GM12872 (cell line): ENCODE measurements around the gene KISS1.

Experiments used
- TF ChIP-seq, protein P1 (sequence below): IDR thresholded peaks from 3 replicates; pipeline ENCODE4 v1.5.1; 2011; ENCODE audit warnings: low read depth, mild to moderate bottlenecking, low read length, moderate library complexity; ENCODE audit not compliant: insufficient read depth

The KISS1 gene

DNA sequence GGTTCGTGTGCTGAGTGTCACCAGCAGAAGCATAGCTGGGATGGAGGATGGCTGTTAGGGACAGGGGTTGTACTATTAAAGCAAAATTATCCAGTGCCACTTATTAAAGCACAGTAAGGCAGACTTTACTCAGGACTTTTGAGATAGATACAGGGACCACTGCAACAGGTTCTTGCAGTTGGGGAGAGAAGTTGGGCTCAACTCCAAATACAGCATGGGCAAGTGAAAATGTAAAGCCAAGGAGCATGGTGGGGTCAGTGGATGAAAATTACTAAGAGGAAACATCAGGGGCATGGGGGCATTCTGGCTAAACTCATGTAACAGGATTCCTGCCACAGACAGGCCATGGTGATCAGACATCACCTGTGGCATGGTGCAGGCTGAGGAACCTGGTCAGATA, 15.2 kb downstream of the KISS1 start:
- TF ChIP-seq, protein P1, sequence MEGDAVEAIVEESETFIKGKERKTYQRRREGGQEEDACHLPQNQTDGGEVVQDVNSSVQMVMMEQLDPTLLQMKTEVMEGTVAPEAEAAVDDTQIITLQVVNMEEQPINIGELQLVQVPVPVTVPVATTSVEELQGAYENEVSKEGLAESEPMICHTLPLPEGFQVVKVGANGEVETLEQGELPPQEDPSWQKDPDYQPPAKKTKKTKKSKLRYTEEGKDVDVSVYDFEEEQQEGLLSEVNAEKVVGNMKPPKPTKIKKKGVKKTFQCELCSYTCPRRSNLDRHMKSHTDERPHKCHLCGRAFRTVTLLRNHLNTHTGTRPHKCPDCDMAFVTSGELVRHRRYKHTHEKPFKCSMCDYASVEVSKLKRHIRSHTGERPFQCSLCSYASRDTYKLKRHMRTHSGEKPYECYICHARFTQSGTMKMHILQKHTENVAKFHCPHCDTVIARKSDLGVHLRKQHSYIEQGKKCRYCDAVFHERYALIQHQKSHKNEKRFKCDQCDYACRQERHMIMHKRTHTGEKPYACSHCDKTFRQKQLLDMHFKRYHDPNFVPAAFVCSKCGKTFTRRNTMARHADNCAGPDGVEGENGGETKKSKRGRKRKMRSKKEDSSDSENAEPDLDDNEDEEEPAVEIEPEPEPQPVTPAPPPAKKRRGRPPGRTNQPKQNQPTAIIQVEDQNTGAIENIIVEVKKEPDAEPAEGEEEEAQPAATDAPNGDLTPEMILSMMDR = no peak

DNA sequence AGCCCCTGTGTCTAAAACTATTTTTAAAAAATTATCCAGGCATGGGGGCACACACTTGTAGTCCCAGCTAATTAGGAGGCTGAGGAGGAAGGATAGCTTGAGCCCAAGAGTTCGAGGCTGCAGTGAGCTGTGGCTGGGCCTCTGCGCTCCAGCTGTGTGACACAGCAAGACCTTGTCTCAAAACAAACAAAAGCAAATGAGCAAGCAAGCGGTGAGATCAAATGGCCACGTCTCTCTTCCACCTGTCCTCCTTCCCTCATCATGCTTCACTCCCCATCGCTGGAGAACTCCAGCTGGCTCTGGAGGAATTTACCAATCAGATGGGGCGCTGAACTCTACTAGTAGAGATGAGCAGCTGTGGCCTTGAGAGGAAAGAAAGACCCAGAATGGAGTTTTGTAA, 16.2 kb downstream of the KISS1 start:
- TF ChIP-seq, protein P1 = no peak

- TF ChIP-seq, protein P1 = no peak
Measured at GRCh38 chr1:204178487-204179281, 17.6 kb downstream of the KISS1 start.

GRCh38 chr1:204177133-204177532, 19.2 kb downstream of the KISS1 start:
- TF ChIP-seq, protein P1 = no peak

GRCh38 chr1:204176049-204176448, 20.2 kb downstream of the KISS1 start:
- TF ChIP-seq, protein P1 = no peak

GRCh38 chr1:204174958-204175357, 21.3 kb downstream of the KISS1 start:
- TF ChIP-seq, protein P1 = no peak

DNA sequence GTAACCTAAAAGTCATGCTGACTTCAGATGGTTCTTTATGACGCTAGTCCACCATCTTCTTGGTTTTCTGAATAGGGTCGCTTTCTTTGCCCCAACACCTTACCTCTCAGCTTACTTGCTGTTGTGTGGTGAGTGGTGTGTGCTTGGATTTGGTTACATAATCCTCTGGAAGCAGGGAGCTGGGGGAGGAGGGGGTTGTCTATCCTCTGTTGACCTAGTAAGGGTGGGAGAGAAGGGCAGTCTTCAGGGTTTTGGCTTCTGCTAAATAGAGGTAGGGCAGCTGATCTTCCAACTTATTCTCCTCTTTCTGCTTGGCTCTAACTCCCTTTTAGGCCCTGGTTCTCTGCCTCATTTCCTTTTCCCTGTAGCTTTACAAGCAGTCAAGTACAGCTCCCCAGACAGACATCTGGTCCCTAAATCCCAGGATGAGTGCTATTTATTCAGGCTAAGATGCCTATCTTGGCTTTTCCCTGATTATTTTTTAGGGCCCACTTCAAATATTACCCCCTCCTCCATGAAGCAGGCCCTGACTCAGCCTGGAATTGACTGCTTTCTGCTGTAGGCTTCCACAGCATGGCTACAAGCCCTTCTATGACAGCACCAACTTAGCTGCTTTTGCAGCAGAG, 23.8 kb downstream of the KISS1 start:
- TF ChIP-seq, protein P1 = no peak
